GM18511 (cell line): Measurements from ENCODE around the gene TMEM114.

ENCODE experiments used
- ATAC-seq: cut with Tn5 transposase; IDR thresholded peaks from one replicate; pipeline ENCODE4 v1.9.1; 2021; ENCODE audit warnings: mild to moderate bottlenecking, moderate library complexity; ENCODE audit not compliant: unreplicated experiment

The TMEM114 gene

DNA sequence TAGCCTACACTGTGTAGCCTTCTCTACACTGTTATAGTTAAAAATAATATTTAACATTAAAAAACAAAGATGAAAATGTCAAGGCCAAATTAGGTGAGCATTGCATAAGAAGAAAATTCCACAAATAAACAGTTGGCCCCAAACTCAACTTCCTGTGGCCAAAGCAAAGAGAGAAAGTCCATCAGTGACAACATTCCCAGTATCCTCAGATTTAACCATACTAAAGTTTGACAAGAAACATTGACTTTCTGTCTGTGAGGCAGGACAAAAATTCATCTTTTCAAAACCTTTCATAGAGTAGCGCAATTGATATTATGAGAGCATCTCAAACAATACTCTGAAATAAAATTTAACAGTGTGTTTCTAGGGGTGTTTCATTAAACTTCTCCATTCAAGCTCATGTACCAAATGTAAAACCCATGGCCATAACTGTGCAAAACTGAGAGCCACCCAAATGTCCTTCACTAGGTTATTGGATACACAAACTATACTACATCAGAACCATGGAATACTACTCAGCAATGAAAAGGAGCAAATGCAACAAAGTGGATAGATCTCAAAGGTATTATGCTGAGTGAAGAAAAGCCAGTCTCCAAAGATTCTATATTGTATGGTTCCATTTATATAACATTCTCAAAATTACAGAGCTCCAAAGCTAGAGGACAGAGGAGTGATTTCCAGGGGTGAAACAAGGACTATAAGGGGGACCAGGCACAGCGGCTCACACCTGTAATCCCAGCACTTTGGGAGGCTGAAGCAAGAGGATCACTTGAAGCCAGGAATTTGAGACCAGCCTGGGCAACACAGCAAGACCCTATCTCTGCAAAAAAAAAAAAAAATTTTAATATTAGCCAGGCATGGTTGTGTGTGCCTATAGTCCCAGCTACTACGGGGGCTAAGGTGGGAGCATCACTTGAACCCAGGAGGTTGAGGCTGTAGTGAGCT, 38.7 kb downstream of the TMEM114 start:
- no peak for ATAC-seq

DNA sequence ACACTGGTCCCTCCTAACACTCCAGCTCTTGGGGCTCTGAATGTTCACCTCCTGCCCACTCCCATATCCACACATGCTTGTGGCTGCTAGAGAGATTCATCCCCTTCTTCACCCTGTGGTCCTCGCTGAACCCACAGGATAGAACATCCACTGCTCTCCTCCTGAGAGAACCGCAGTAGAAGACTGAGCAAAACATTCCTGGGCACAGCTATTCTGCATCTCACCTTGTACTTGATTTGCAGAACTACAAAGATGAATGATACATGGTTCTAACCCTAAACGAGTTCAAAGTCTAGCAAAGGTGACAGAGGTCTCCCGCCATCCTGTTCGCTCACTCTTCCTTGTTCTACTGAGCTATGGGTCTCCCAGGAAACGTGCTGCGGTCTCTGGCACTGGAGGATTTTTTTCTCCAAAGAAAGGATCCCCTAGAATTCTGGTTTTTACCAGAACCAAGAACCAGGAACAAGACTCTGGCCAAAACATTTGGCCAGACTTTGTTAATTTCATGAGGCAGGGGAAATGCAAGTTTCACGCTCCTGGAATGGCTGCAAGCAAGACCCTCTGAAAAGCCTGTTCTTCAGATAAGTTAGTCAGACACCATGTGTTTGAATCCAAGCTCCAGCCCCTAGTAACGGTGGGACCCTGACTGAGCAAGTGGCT, 39.5 kb downstream of the TMEM114 start:
- ATAC-seq: no peak

DNA sequence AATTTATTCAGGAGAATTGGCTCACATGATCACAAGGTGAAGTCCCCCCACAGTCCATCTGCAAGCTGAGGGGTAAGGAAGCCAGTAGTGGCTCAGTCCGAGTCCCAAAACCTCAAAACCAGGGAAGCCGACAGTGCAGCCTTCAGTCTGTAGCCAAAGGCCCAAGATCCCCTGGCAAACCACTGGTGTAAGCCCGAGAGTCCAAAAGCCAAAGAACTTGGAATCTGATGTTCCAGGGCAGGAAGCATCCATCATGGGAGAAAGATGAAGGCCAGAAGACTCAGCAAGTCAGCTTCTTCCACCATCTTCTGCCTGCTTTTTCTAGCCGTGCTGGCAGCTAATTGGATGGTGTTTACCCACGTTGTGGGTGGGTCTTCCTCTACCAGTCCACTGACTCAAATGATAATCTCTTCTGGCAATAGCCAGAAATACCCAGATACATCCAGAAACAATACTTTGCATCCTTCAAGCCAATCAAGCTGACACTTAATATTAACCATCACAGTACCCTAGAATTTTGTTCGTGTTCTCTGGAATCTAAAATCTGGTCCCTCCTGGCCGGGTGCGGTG, 40.4 kb downstream of the TMEM114 start:
- ATAC-seq: no peak

DNA sequence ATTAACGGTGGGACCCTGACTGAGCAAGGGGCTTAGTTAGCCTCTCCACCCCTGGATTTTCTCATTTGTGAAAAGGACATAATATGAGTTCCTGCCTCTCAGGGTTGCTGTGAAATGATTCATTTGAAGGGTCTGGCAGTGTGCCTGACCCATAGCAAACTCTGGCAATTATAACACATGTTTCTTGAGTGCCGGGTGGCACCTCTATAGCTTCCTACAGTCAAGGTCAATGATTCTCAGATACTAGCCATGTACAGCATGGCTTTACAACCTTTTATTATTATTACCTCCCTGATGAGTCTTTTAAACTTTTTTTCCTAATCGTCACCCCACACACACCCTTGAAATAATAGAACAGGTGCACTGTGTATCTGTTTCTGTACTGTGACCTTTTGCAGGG, 42.1 kb downstream of the TMEM114 start:
- no peak for ATAC-seq

DNA sequence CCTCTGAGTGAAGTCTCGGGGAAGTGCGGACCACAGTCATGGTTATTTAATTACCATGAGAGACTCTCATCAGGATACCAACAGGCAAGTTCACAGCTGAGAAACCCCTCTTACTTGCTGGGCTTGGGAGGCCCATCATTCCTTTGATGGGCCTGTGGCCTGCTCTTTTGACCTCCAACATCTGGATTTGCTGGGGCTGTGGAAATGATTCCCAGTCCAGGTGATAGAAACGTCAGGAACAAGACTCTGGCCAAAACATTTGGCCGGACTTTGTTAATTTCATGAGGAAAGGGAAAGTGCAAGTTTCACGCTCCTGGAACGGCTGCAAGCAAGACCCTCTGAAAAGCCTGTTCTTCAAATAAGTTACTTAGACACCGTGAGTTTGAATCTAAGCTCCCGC, 42.5 kb downstream of the TMEM114 start:
- ATAC-seq: no peak

DNA sequence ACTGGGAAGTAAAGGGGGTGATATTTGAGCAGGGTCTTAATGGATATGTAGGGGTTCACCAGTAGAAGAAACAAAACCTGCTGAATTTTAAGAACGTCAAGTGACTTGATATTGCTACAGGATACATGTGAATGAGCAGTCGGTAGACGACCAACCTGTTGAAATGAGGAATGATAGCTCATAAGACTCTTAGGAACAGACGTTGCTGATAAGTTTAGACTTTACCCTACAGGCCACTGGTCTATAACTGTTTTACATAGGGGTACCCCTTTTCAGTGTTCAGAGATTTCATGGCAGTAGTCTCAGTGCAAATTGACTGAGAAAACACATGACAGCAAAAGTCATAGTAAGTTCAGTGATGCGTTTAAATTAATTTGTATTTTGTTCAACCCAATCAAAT, 45.9 kb downstream of the TMEM114 start:
- ATAC-seq: no peak

DNA sequence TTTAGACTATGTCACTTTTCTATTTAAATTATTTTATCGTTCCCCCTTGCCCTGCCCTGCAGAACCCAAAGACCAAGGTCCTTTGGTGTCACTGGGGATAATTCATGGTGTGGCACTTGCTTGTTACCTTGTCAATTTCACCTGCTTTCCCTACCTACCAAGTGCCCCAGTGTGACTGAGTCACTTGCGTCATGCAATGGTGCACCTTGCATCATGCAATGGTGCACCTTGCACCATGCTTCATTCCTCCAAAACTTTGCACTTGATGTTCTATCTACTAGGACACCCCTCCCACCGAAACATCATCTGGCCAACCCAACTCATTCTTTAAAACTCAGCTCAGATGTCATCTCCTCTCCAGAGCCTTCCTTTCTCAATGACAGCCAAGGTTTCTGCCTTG, 47.1 kb downstream of the TMEM114 start:
- ATAC-seq: no peak

DNA sequence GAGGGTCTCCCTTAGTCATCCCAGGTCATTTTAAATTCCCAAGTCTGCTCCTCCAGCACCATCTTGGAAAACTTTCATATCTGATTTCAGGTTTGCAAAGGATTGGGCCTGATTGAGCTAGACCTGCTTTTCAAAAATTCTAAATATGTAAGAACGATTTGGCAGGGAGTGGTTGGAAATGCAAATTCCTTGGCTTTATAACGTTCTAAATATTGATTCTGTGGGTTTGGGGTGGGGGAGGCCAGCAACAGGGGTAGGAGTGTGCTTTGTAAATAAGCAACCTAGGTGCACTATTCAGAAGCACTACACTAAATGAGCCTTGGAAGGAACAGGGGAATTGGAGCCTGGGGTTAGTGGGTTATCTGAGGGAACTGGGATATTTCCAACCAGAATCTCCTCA, 47.9 kb downstream of the TMEM114 start:
- ATAC-seq: no peak

DNA sequence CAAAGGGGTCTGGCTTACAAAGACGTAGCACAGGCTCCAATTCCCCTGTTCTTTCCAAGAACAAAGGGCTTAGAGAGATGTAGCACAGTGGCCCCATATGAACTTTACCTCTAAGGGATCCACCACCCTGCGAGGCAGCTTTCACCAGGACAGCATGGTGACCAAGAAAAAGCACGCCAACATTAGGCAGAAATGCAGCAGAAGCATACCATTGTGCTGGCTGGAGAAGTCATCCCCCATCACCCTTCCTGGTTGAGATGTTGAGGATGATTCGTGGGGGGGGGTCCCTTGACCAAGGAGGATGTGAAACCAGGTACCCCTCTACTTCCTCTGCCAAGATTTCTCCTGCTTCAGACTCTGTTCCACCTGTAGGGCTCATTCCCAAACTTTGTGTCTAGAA, 48.4 kb downstream of the TMEM114 start:
- no peak for ATAC-seq

DNA sequence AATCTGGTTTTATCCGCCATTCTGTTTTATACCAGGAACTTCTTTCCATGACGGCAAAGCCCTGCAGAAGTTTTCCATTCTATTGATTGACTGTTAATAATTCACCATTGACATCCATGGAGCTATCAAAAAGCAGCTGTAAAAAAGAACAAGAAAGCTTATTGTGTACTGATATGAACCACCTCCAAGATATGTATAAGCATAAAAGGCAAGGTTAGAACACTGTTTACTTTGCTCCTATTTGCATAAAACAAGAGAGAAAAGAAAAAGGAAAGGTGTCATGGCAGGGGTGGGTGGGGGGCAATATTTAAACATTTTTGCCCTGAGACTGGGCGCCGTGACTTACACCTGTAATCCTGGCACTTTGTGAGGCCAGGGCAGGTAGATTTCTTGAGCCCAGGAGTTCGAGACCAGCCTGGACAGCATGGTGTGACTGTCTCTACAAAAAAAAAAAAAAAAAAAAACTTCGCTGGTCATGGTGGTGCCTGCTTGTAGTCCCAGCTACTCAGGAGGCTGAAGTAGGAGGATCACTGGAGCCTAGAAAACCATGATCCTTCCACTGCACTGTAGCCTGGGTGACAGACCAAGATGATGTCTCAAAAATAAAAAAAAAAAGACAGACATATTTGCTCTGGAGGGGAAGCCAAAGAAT, 52.5 kb downstream of the TMEM114 start:
- no peak for ATAC-seq

DNA sequence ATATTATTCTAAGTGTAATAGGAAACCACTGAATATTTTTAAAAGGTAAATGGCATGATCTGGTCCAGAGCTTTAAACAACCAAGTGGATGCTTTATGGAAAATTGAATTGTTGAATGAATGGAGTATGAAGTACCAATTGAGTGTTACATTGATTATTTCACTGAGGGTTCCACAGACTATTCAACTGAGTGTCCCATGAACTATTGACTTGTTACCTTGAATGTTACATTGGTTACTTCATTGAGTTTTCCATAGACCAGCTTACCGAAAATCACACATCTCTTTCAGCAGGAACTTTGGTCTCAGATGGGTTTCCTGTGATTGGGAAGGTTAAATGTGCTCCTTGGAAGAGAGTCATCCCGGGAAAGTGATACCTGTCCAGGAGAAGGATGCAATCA, 56.8 kb downstream of the TMEM114 start:
- no peak for ATAC-seq

DNA sequence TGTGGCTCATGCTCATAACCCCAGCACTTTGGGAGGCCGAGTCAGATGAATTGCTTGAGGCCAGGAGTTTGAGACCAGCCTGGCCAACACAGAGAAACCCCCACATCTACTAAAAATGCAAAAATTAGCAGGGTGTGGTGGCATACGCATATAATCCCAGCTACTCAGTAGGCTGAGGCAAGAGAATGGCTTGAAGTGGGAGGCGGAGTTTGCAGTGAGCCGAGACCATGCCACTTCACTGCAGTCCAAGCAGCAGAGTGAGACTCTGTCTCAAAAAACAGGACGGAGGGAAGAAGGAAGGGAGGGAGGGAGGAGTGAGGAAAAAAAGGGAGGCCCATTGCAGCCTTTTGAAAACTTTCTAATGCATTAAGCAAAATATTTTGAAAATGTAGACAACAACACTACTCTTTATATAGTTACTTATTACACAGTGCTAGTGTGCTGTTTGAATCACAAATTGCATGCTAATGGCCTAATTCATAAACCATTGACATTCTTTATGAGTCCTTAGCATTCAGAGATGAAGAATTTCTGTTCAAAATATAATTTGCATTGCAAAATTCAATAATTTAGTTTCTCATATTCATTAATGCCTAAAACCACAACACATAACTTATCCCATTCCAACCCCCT, 59.4 kb downstream of the TMEM114 start:
- no peak for ATAC-seq

DNA sequence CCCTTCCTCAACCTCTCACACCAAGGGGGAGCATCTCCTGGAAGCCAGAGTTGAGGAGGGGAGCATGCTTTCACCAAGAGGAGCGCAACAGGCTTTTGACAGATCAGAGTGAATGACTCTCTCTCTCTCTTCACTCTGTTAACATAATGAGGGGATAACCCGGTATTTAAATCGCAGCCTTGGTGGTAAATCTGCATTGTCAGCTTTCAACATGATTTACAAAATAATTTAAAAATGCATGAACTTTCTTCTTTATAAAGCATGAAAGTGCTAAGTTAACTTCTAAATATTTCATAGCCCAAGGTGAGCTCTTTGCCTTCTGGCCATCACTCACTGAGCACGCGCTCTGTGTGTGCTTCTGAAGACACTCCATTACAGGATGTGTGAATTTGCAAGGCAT, 61.8 kb downstream of the TMEM114 start:
- no peak for ATAC-seq

DNA sequence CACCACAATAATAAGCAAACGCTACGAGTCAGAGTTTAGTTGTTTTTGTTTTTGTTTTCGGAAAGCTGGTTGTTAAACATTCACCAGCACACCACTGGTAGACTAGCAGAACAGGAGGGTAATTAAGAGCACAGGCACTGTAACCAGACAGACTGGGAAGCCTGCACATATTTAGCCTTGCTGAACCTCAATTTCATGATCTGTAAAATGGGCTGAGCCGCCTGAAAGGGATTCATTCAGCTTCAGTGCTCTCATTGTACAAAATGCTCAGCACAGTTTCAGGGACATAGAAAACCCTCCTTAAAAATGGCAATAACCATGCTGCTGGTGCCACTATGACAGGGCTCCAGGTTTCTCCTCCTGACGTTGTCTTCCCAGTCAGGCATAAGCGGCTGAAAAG, 66.4 kb downstream of the TMEM114 start:
- ATAC-seq: no peak

DNA sequence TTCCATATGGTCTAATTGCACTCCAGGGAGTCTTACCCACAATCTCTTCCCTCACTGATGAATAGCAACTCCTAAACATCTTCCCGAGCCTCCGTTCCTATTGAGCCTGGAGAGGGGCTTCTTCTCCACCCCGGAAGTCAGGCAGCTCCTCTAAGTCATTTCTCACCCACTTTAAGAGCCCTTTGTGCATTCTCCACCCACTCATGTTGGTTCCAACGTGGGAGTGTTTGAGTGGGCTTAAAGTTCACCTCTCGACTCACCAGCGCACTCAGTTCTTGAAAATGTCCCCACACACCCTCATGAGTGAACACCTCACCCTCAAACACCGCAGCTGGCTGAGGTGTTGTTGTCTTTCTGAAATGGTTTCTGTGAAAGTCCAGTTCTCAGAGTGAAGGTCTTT, 67.6 kb downstream of the TMEM114 start:
- ATAC-seq: no peak

DNA sequence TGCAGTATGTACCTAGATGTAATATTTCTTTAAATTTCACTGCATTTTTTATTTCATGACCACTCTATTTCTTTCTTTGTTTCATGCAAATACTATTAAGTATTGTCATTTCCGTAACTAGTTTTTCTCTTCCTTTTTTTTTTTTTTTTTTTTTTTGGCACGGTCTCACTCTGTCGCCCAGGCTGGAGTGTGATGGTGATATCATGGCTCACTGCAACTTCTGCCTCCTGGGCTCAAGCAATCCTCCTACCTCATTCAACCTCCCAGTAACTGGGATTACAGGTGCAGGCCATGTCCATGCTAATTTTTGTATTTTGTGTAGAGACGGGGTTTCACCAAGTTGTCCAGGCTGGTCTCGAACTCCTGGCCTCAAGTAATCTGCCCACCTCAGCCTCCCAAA, 70.7 kb downstream of the TMEM114 start:
- no peak for ATAC-seq
